Retinal pigment epithelial cell (primary cell): ENCODE results near the gene DHCR24.

ENCODE experiments used
- DNase-seq: peaks from one replicate; pipeline ENCODE4 v3.0.0-alpha.2; 2010; ENCODE audit warnings: low read depth
- H3K4me3 ChIP-seq: 2 replicates; pipeline ENCODE4 v1.5.1; 2011; ENCODE audit warnings: mild to moderate bottlenecking, low read length, control low read depth, moderate library complexity
- TF ChIP-seq, protein P1 (sequence below): conservative IDR thresholded peaks from 2 replicates; pipeline ENCODE4 v1.5.1; 2011; ENCODE audit warnings: low read depth, low read length, control low read depth, inconsistent platforms

DHCR24 gene

DNA sequence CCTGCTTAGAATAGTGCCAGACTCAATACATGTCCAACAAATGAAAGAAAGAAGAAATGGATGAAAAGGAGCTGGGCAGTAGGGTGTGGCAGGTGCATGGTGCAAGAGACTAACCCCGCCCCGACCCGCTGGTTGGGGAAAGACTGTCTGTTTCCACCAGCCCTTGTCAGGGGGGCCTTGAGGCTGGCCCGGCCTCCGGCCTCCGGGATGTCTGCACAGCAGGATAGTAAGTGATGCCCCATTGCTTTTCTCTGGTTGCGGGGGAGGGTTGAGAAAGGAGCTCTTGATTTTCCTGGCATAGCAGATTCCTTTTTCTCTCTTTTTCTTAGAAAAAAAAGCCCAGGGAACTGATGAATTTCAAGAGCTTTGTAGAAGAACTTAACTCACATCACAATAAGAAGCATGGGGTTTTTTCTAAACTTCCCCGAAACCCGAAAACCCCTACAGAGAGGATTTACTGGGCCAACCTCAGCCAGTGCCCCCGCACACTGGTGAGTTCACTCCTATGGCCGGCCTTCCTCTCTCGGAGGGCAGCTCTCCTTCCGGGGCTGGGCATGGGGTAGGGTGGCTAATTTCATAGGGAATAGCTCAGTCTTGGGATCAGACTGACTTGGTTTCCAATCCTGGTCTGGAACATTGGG is 73.4 kb downstream of the DHCR24 start:
- no peak for DNase-seq
- TF ChIP-seq, protein P1, sequence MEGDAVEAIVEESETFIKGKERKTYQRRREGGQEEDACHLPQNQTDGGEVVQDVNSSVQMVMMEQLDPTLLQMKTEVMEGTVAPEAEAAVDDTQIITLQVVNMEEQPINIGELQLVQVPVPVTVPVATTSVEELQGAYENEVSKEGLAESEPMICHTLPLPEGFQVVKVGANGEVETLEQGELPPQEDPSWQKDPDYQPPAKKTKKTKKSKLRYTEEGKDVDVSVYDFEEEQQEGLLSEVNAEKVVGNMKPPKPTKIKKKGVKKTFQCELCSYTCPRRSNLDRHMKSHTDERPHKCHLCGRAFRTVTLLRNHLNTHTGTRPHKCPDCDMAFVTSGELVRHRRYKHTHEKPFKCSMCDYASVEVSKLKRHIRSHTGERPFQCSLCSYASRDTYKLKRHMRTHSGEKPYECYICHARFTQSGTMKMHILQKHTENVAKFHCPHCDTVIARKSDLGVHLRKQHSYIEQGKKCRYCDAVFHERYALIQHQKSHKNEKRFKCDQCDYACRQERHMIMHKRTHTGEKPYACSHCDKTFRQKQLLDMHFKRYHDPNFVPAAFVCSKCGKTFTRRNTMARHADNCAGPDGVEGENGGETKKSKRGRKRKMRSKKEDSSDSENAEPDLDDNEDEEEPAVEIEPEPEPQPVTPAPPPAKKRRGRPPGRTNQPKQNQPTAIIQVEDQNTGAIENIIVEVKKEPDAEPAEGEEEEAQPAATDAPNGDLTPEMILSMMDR = no peak
- H3K4me3 ChIP-seq = no peak overlapping the region

DNA sequence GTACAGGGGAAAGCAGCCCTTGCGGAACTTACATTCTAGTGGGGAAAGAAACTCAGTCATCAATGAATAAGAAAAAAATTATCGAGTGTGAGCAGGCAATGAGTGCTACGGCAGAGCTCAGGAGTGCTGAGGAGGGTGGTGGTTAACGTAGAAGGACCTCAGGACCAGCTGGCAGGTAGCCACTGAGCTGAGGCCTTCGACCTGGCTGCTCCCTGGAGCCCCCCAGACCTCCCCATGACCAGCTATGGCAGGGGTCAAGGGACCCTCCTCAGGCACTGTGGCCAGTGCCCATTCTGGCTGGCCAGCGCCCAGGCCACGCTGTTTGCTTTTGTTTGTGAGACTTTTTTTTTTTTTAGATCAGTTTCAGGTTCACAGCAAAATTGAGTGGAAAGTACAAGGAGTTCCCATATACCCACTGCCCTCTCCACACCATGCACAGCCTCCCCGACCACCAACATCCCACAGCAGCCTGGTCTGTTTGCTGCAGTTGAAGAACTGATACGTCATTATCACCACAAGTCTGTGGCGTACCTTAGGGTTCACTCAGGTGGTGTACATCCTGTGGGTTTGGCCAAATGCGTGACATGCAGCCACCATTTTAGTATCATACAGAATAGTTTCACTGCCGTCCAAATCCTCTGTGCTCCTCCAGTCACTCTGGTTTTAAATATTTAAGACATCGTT is 74.1 kb downstream of the DHCR24 start:
- no peak overlapping the region for H3K4me3 ChIP-seq
- TF ChIP-seq, protein P1 = no peak
- no peak for DNase-seq

DNA sequence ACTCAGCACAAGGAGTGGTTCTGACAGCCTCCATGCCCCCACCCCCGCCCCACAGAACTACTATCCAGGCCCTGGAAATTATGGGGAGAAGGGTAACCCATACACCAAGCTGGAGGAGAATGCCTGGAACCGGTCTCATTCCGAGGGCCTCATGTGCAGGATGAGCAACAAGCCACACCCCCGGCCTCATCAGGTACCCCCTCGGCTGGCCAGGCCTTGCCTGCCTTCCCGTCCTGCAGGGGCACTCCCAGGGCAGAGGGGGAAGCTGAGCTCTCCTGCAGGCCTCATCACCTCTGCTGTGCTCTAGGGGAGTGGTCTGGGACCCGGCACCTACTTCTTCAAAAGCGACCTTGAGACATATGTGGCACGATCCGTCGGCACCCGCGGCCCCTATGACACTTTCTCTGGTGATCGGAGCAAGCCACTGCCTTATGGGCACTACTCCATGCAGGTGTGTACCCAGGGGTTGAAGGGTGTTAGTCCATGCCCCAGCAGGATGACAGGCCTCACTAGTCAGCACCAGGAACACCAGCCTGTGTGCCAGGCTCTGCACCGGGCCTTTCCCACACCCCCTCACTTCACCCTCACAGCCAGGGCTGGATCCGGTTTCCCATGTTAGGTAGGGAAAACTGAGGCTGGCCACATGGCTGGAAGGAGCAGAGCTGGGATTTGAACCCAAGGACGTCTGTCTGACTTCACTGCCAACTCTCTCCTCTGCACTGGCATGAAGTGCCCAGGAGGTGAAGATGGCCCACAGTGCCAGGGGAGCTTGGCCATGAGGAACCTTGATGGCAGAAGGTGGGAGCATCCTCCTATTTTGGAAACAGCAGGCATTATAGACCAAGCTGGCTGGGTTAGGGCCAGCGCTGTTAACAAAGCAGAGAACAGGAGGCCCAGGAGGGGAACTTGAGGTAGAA is 75.0 kb downstream of the DHCR24 start:
- TF ChIP-seq, protein P1 = no peak
- H3K4me3 ChIP-seq = no peak overlapping the region
- DNase-seq = no peak

DNA sequence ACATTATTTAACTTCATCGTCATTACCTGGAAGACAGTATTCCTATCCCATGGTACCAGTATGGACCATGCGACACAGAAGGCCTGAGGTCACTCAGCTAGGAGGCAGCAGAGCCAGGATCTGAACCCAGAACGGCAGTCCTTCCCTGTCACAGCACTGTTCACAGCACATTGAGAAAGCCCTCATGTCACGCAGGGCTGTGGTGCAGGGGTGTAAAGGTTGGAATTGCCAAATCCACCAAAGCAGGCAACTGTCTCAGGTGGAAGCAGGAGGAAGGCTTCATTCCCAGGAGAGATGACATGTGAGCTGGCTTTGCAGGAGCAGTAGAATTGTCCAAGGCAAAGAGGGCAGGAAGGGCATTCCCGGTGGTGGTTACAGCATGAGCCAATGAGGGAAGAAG is 75.9 kb downstream of the DHCR24 start:
- DNase-seq = no peak
- H3K4me3 ChIP-seq = no peak overlapping the region
- TF ChIP-seq, protein P1 = no peak

DNA sequence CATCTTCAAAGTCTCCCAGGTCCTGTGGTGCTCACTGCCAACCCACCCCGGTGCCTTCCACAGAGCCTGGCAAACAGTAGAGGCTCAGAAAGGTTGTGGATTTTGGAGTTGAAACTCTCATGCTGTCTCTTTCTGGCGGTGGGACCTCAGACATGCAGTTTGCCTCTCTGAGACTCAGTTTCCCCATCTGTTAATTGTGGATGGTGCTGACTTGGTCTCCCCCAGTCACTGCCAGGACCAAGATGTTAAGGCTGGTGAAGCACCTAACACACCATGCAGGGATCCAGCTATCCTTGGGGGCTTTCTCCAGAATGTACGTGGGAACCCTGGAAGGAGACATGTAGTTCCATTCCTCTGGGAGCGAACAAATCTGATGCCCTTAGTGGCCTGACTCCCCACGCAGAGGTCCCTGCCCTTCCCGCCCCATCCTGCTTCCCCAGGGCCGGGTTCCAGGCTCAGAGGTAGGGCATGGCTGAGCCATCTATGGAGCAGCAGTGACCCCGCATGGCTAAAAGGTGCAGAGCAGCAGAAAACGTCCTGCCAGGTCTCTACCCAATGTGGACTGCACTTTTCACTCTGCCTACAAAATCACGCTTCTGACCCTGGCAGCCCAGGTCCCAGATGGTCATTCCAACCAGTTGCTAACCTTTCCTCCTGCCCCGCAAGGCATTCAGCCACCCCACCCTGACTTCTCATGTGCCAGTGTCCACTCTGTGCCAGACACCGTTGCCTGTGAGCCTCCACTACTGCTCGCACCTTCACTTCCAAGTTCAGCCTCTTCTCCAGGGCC is 76.6 kb downstream of the DHCR24 start:
- TF ChIP-seq, protein P1 = peak; percentile 87

DNA sequence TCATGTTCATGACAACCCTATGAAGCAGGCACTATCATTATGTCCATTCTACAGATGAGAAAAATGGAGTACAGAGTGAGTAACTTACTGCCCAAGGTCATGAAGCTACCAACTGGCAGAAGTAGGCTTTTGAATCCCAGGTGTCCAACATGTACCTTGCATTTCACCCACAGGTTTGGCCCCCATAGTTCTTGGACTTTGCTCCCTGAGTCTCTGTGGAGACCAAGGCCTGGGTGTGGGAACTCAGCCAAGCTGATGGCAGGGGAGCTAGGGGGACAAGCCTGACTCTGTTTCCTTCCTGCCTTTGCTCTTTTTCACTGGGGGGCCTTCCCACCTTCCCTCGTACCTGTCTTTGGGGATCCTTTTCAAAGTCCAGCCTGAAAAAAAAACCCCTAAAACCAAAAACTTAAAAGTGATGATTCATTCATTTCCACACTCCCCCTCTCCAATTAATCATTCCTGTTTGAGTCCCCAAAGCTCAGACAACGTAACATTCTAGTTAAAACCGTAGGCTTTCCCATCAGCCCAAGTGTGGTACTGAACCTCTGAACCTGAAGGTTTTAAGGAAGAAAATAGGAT is 77.4 kb downstream of the DHCR24 start:
- TF ChIP-seq, protein P1 = no peak
- no peak overlapping the region for H3K4me3 ChIP-seq
- DNase-seq = no peak

More for the DNA sequence above, 76.6 kb downstream of the DHCR24 start:
- DNase-seq = no peak
- H3K4me3 ChIP-seq = no peak overlapping the region
